Neural progenitor cell (in vitro differentiated cells): ENCODE results near the gene NFKBIE.

ENCODE experiments used
- EZH2 ChIP-seq: fragments of 200-600 bp; sonication (generic); IDR thresholded peaks from 2 replicates; pipeline ENCODE4 v1.6.1; 2017; ENCODE audit warnings: antibody characterized with exemption, mild to moderate bottlenecking, moderate library complexity
- EZH2phosphoT487 ChIP-seq: fragments of 200-600 bp; sonication (generic); IDR thresholded peaks from 2 replicates; pipeline ENCODE4 v1.6.1; 2017; ENCODE audit warnings: antibody characterized with exemption
- TF ChIP-seq, protein P1 (sequence below): fragments of 200-600 bp; sonication (generic); IDR thresholded peaks from 2 replicates; pipeline ENCODE4 v1.5.1; 2017; ENCODE audit warnings: antibody characterized with exemption, mild to moderate bottlenecking

- TF ChIP-seq EZH2phosphoT487 (no peak), EZH2 (no peak)
- TF ChIP-seq, protein P1, sequence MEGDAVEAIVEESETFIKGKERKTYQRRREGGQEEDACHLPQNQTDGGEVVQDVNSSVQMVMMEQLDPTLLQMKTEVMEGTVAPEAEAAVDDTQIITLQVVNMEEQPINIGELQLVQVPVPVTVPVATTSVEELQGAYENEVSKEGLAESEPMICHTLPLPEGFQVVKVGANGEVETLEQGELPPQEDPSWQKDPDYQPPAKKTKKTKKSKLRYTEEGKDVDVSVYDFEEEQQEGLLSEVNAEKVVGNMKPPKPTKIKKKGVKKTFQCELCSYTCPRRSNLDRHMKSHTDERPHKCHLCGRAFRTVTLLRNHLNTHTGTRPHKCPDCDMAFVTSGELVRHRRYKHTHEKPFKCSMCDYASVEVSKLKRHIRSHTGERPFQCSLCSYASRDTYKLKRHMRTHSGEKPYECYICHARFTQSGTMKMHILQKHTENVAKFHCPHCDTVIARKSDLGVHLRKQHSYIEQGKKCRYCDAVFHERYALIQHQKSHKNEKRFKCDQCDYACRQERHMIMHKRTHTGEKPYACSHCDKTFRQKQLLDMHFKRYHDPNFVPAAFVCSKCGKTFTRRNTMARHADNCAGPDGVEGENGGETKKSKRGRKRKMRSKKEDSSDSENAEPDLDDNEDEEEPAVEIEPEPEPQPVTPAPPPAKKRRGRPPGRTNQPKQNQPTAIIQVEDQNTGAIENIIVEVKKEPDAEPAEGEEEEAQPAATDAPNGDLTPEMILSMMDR = no peak
Measured at GRCh38 chr6:44255871-44256774, 9.2 kb downstream of the NFKBIE start.
